Lower leg skin (tissue), 4 donors: ENCODE data around the gene SRGAP1. TPM values are rescaled to one million over a fixed set of nuclear protein-coding genes. Genes with fewer than 3 reads are reported as not detected.

Source experiments
- DNase-seq, 2 donors: peaks; one replicate each; pipeline ENCODE4 v3.0.0-alpha.2; 2019; ENCODE audit warnings: low spot score in 2 of 2
- H3K4me3 ChIP-seq: fragments of 200-600 bp; sonication (generic); 2 replicates; pipeline ENCODE4 v1.5.1; 2017; ENCODE audit warnings: mild to moderate bottlenecking, low read depth; ENCODE audit not compliant: poor library complexity, severe bottlenecking
- POLR2A ChIP-seq, 2 donors: fragments of 450-650 bp; IDR thresholded peaks; one replicate each; pipeline ENCODE4 v1.6.1; 2016 to 2017; ENCODE audit warnings: antibody characterized with exemption in 2 of 2, mild to moderate bottlenecking in 1 of 2, moderate library complexity in 1 of 2
- WGBS, 2 donors: methylation state at CpG; one replicate each; pipeline ENCODE4 v1.1.5; 2018; 5-methylcytosine and 5-hydroxymethylcytosine counted together
- intact Hi-C: fragments of 100-400 bp; cut with DNase I; formaldehyde crosslinking; loops from one replicate; pipeline ENCODE4 v1.15.0; 2023; ENCODE audit warnings: low total_unique reads
- total RNA-seq, 4 donors: library from RNA; depleted of rRNA; stranded (reverse); fragments of >200 nt; gene quantifications; one replicate each; pipeline ENCODE4 v1.1.0, GENCODE V29; 2016
- TF ChIP-seq, protein P1 (sequence below), 3 donors: fragments of 450-650 bp; IDR thresholded peaks; one replicate each; pipeline ENCODE4 v1.5.1; 2016; ENCODE audit warnings: antibody characterized with exemption in 3 of 3, mild to moderate bottlenecking in 3 of 3, moderate library complexity in 2 of 3

The SRGAP1 gene
- total RNA-seq, 4 donors from 2014 or later: 1.3 to 6.0 (median 1.7) TPM

DNA sequence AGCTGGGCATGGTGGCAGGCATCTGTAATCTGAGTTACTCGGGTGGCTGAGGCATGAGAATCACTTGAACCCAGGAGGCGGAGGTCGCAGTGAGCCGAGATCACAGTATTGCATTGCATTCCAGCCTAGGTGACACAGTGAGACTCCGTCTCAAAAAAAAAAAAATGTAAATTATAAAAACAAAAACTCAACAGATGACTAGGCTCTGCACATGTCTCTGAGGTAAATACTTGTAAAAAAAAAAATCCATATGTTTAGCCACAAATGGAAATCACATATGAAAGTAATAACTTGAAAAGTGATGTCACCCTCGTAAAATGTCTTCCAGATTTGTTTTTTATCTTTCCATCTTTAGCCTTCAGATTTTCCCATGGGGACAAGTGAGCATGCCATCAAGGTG is 292.6 kb downstream of the SRGAP1 start:
- intact Hi-C loops: no loop called here
- TF ChIP-seq, protein P1, sequence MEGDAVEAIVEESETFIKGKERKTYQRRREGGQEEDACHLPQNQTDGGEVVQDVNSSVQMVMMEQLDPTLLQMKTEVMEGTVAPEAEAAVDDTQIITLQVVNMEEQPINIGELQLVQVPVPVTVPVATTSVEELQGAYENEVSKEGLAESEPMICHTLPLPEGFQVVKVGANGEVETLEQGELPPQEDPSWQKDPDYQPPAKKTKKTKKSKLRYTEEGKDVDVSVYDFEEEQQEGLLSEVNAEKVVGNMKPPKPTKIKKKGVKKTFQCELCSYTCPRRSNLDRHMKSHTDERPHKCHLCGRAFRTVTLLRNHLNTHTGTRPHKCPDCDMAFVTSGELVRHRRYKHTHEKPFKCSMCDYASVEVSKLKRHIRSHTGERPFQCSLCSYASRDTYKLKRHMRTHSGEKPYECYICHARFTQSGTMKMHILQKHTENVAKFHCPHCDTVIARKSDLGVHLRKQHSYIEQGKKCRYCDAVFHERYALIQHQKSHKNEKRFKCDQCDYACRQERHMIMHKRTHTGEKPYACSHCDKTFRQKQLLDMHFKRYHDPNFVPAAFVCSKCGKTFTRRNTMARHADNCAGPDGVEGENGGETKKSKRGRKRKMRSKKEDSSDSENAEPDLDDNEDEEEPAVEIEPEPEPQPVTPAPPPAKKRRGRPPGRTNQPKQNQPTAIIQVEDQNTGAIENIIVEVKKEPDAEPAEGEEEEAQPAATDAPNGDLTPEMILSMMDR (IDR thresholded peaks at IDR 0.05): no peak
- TF ChIP-seq POLR2A (IDR thresholded peaks at IDR 0.05): no peak

DNA sequence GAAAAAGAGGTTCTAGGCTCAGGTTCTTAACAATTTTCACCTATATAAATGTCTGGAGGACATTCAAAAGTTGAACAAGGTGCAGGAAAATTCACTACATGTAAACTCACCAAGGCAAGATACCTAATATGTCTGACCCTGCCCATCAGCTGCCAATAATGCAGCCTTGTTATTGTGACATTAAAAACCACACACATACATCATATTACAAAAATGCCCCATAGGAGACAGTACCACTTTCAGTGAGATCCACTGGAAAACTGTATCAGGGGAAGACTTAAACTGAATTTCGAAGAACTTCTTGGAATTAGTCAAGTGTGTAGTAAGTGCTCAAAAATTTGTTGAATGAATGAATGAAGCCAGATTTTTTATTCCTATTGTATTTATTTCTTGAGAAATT is 294.5 kb downstream of the SRGAP1 start:
- no peak overlapping the region for H3K4me3 ChIP-seq
- TF ChIP-seq, protein P1 (IDR thresholded peaks at IDR 0.05): no peak
- TF ChIP-seq POLR2A (IDR thresholded peaks at IDR 0.05): no peak
- no peak for DNase-seq
- WGBS, 2 donors: 81 to 100% methylated on average over 1 of the region's 1 CpG
- intact Hi-C loops: no loop called here

More for the DNA sequence above, 292.6 kb downstream of the SRGAP1 start:
- no peak for DNase-seq
- WGBS, 2 donors: 90 to 94% methylated on average over 6 of the region's 6 CpGs
- H3K4me3 ChIP-seq: no peak overlapping the region

DNA sequence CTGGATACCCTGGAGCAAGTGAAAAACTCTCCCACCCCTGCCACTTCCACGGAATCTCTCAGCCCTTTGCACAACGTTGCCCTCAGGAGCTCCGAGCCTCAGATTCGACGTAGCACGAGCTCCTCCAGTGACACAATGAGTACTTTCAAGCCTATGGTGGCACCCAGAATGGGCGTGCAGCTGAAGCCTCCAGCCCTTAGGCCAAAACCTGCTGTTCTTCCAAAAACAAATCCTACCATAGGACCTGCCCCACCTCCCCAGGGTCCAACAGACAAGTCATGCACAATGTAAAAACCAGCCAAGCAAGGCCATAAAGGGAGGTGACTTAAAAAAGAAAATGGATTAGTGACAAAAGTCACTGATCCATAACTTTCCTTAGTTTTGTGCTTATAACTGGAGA is 297.9 kb downstream of the SRGAP1 start:
- no peak overlapping the region for H3K4me3 ChIP-seq
- intact Hi-C loops: no loop called here
- no peak for DNase-seq
- WGBS, 2 donors: 75 to 77% methylated on average over 7 of the region's 7 CpGs
- no peak for TF ChIP-seq POLR2A (IDR thresholded peaks at IDR 0.05)
- TF ChIP-seq, protein P1 (IDR thresholded peaks at IDR 0.05): no peak

DNA sequence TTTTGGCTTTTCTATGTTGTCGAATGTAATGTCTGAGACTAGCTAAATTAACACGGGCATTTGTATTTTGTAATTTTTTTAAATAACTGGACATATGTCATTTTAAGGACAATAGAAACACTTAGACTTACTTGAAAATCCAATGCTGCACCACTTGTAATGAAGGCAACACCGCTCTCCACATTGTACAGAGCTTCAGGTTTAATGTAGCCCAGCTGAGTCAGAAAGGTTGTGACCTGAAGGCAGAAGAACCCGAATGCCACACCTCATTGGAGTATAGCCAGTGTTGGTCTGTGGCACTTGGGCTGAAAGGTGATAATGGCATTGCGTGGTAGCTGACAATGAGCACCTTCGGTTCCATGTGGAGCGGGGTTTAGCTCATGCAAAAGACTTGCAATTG is 298.3 kb downstream of the SRGAP1 start:
- intact Hi-C loops: no loop called here
- no peak for DNase-seq
- WGBS, 2 donors: 88 to 89% methylated on average over 7 of the region's 7 CpGs
- no peak overlapping the region for H3K4me3 ChIP-seq
- TF ChIP-seq POLR2A (IDR thresholded peaks at IDR 0.05): no peak
- TF ChIP-seq, protein P1 (IDR thresholded peaks at IDR 0.05): no peak

DNA sequence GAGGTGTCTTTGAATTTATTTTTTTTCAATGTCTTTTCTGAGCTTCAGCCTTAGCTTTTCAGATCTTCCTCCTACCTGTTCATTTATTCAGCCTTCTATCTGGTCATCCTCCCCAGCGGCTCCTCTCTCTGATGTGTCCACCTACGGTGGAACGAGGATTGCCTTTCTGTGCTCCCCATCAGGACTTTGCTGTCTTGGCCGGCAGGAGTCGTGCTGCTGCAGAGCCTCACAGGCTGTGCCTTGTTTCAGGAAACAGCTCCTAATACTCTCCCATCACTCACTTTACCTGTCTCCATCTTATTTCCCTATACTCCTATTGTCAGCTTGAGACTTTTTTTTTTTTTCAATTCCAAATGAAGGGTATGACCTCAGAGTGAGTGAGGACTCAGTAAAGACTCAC is 300.7 kb downstream of the SRGAP1 start:
- TF ChIP-seq POLR2A (IDR thresholded peaks at IDR 0.05): no peak
- TF ChIP-seq, protein P1 (IDR thresholded peaks at IDR 0.05): no peak
- intact Hi-C loops: no loop called here
- DNase-seq: no peak
- no peak overlapping the region for H3K4me3 ChIP-seq
- WGBS, 2 donors: 91 to 92% methylated on average over 5 of the region's 5 CpGs

DNA sequence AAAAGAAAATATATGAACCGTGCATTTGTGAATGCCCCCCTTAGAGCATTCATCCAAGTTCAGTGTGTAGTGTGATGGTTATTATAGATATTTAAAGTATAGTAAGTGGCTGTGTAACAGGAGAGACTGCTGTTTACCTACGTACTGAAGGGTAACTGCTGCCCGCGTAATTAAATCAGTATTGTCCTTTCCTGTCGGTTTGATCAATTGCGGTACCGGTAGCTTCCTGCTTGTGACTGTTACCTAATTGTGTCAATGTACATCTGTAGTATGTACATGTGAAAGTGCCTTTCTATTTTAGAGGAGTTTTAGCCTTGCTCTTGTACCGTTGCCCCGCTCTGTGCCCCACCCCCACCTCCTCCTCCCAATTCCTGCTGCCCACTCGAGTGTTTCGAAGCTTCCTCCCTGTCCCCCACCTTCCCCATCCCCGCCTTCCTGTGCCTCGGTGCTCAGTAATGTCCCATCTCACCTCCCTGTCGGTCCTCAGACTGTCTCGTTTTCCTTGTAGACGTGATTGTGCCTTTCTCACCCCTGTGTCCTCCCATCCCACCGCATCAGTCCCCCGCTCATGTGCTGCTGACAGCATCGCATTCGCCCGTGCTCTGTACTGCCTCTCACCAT is 302.6 kb downstream of the SRGAP1 start:
- intact Hi-C loops: no loop called here
- DNase-seq: no peak
- H3K4me3 ChIP-seq: no peak overlapping the region
- WGBS, 2 donors: 73 to 77% methylated on average over 21 of the region's 21 CpGs
- no peak for TF ChIP-seq POLR2A (IDR thresholded peaks at IDR 0.05)
- TF ChIP-seq, protein P1 (IDR thresholded peaks at IDR 0.05): no peak
